Cardiac fibroblast (primary cell): ENCODE results near the gene ADCK2.

Experiments used
- DNase-seq, 2 donors: peaks; one replicate each; pipeline versions ENCODE4 v3.0.0 to v3.0.0-alpha.2; 2010; ENCODE audit warnings: low read depth in 2 of 2
- H3K4me3 ChIP-seq, 2 donors: replicated peaks in 1 of 2; 1 replicate in 1 of 2; 2 replicates in 1 of 2; pipeline ENCODE4 v1.5.1; 2011; ENCODE audit warnings: low read depth in 2 of 2, low read length in 2 of 2, mild to moderate bottlenecking in 2 of 2, moderate library complexity in 1 of 2
- CTCF ChIP-seq: IDR thresholded peaks from one replicate; pipeline ENCODE4 v1.5.1; 2011; ENCODE audit warnings: low read depth, mild to moderate bottlenecking, low read length, inconsistent platforms

The ADCK2 gene

GRCh38 chr7:140744005-140744404, 71.3 kb downstream of the ADCK2 start:
- no peak for DNase-seq
- no peak for TF ChIP-seq CTCF
- no peak overlapping the region for H3K4me3 ChIP-seq
